Upper lobe of left lung (tissue), 4 donors: ENCODE results near the gene ARHGAP26.

Experiments
- CTCF ChIP-seq, 6 experiments: fragments of 450-650 bp in 4 of 6; fragments of 200-600 bp in 2 of 6; sonication (generic) in 2 of 6; IDR thresholded peaks; one replicate each; pipeline ENCODE4 v1.5.1; 2016 to 2019; ENCODE audit warnings: antibody characterized with exemption in 6 of 6
- POLR2A ChIP-seq, 4 donors: fragments of 450-650 bp; IDR thresholded peaks; one replicate each; pipeline ENCODE4 v1.5.1; 2016 to 2017; ENCODE audit warnings: antibody characterized with exemption in 4 of 4, mild to moderate bottlenecking in 2 of 4

GRCh38 chr5:142816531-142817430 lies 46.6 kb downstream of the ARHGAP26 start:
- no peak for TF ChIP-seq CTCF (IDR thresholded peaks at IDR 0.05)
- TF ChIP-seq POLR2A (IDR thresholded peaks at IDR 0.05), result no peak
